Sigmoid colon (tissue), 3 donors: ENCODE results near the gene USP13.

Experiments used
- CTCF ChIP-seq, 4 experiments: fragments of 450-650 bp in 3 of 4; fragments of 200-600 bp in 1 of 4; IDR thresholded peaks; one replicate each; pipeline ENCODE4 v1.5.1; 2016 to 2019; ENCODE audit warnings: antibody characterized with exemption in 4 of 4, mild to moderate bottlenecking in 3 of 4, moderate library complexity in 2 of 4
- POLR2A ChIP-seq, 2 donors: fragments of 450-650 bp; IDR thresholded peaks; one replicate each; pipeline ENCODE4 v1.6.1; 2016; ENCODE audit warnings: antibody characterized with exemption in 2 of 2, mild to moderate bottlenecking in 2 of 2, moderate library complexity in 2 of 2

- TF ChIP-seq CTCF (IDR thresholded peaks at IDR 0.05) (no peak), POLR2A (IDR thresholded peaks at IDR 0.05) (no peak)
These were observed 49.0 kb upstream of the USP13 start for GRCh38 chr3:179603831-179604230.
